MG63 (cell line): ENCODE data around the gene NEO1. TPM values are rescaled to one million over a fixed set of nuclear protein-coding genes. Genes with fewer than 3 reads are reported as not detected.

ENCODE experiments used
- DNase-seq: peaks from one replicate; pipeline ENCODE4 v3.0.0-alpha.2; 2020
- H3K27me3 ChIP-seq: fragments of 250-450 bp; sonication (Bioruptor Pico); 2 replicates; pipeline ENCODE4 v1.5.1; 2020; ENCODE audit warnings: mild to moderate bottlenecking, moderate library complexity
- H3K36me3 ChIP-seq: fragments of 250-450 bp; sonication (Bioruptor Pico); 2 replicates; pipeline ENCODE4 v1.5.1; 2020; ENCODE audit warnings: mild to moderate bottlenecking, moderate library complexity
- H3K4me3 ChIP-seq: fragments of 250-450 bp; sonication (Bioruptor Pico); 2 replicates; pipeline ENCODE4 v1.5.1; 2020; ENCODE audit warnings: mild to moderate bottlenecking, moderate library complexity
- H3K9me3 ChIP-seq: fragments of 250-450 bp; sonication (Bioruptor Pico); 2 replicates; pipeline ENCODE4 v1.5.1; 2020; ENCODE audit warnings: mild to moderate bottlenecking, moderate library complexity
- total RNA-seq: library from RNA; depleted of rRNA; stranded (reverse); fragments of >200 nt; shearing (Covaris generic); gene quantifications from 2 replicates; pipeline ENCODE4 v1.2.3, GENCODE V29; 2014; ENCODE audit warnings: low replicate concordance

NEO1 gene
- total RNA-seq, 1 experiment from 2014 or later: 2.2 TPM

GRCh38 chr15:73239564-73240215, 187.4 kb downstream of the NEO1 start:
- no peaks in the 10 kb centered on the region for H3K36me3 ChIP-seq
- no peak for DNase-seq
- no peak overlapping the region for H3K4me3 ChIP-seq
- no peaks in the 10 kb centered on the region for H3K9me3 ChIP-seq
- H3K27me3 ChIP-seq: no peaks in the 10 kb centered on the region

DNA sequence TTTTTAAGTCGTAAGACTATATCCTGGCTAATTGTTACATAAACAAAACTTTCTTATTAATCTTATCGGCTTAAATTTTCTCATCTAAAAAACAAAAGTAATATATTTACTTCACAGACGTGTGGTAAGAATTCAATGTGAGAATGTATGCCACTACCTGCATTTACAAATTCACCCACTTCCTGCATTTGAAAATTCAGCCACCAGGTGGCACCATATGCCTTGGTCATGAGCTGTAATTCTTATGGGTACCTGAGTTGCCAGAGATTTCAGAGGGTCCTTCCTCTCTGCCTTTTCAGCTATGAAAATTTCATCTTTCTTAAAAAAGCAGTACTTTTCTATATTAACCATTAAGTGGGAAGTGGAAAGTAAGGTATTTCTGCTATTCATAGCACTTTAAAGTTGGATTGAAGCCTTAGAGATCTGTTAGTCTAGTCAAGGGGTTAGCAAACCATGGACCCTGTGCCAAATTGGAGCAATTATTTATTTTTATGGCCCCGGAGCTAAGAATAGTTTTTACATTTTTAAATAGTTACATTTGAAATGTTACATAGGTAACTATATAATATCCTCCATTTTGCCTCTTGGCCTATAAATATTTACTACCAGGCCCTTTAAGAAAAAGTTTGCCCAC, 188.7 kb downstream of the NEO1 start:
- Histone ChIP-seq H3K27me3 (no peaks in the 10 kb centered on the region), H3K9me3 (no peaks in the 10 kb centered on the region), H3K36me3 (no peaks in the 10 kb centered on the region), H3K4me3 (no peak overlapping the region)
- DNase-seq: peak; percentile 43

DNA sequence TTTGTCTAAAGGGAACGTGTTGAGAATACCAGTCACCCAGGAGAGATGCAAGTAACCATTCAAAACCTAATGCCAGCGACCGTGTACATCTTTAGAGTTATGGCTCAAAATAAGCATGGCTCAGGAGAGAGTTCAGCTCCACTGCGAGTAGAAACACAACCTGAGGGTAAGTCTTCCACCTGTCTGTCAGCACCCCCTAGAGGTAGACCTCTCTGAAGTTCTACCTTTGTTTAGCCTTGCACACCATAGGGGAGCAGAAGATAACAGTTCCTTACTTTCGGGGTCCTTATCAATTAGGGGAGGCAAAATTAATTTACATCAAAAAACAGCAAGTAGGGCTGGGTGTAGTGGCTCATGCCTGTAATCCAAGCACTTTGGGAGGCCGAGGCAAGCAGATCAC, 192.1 kb downstream of the NEO1 start:
- Histone ChIP-seq H3K36me3 (no peaks in the 10 kb centered on the region), H3K27me3 (0 out of 2 replicates have a peak, but pooled peaks cover 2% of the 10 kb centered on the region), H3K9me3 (no peaks in the 10 kb centered on the region), H3K4me3 (no peak overlapping the region)
- no peak for DNase-seq

- H3K4me3 ChIP-seq: no peak overlapping the region
- H3K36me3 ChIP-seq: no peaks in the 10 kb centered on the region
Measured at GRCh38 chr15:73246439-73246838, 194.2 kb downstream of the NEO1 start.

DNA sequence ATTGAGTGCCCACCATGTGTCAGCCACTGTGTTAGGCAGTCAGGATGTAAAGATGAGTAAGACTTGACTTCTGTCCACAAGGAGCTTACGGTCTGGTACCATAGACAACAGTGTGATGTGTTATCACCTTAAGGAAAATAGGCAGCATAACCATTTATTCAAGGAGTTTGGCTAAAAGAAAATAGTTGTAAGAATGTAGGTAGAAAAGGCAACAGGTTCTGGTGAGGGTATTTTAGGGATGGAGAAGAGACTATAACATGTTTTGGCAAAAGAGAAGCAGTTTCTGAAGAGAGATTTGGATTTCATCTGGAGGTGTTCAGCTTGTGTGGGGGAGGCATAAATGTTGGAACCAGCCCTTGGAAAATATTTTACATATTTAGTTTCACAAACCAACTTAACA, 194.6 kb downstream of the NEO1 start:
- Histone ChIP-seq H3K4me3 (no peak overlapping the region), H3K36me3 (no peaks in the 10 kb centered on the region), H3K9me3 (no peaks in the 10 kb centered on the region), H3K27me3 (0 out of 2 replicates have a peak, but pooled peaks cover 2% of the 10 kb centered on the region)
- DNase-seq: no peak

More at GRCh38 chr15:73246439-73246838, 194.2 kb downstream of the NEO1 start:
- no peak for DNase-seq
- Histone ChIP-seq H3K27me3 (0 out of 2 replicates have a peak, but pooled peaks cover 2% of the 10 kb centered on the region), H3K9me3 (no peaks in the 10 kb centered on the region)

GRCh38 chr15:73247331-73247730, 195.1 kb downstream of the NEO1 start:
- Histone ChIP-seq H3K4me3 (no peak overlapping the region), H3K9me3 (no peaks in the 10 kb centered on the region), H3K27me3 (0 out of 2 replicates have a peak, but pooled peaks cover 2% of the 10 kb centered on the region), H3K36me3 (no peaks in the 10 kb centered on the region)
- no peak for DNase-seq

GRCh38 chr15:73249499-73249898, 197.2 kb downstream of the NEO1 start:
- 0 out of 2 replicates have a peak, but pooled peaks cover 2% of the 10 kb centered on the region for H3K27me3 ChIP-seq
- no peak for DNase-seq
- H3K9me3 ChIP-seq: no peaks in the 10 kb centered on the region
- no peaks in the 10 kb centered on the region for H3K36me3 ChIP-seq
- no peak overlapping the region for H3K4me3 ChIP-seq

GRCh38 chr15:73254598-73254997, 202.3 kb downstream of the NEO1 start:
- Histone ChIP-seq H3K27me3 (no peaks in the 10 kb centered on the region), H3K36me3 (no peaks in the 10 kb centered on the region), H3K9me3 (no peaks in the 10 kb centered on the region), H3K4me3 (no peak overlapping the region)
- no peak for DNase-seq

DNA sequence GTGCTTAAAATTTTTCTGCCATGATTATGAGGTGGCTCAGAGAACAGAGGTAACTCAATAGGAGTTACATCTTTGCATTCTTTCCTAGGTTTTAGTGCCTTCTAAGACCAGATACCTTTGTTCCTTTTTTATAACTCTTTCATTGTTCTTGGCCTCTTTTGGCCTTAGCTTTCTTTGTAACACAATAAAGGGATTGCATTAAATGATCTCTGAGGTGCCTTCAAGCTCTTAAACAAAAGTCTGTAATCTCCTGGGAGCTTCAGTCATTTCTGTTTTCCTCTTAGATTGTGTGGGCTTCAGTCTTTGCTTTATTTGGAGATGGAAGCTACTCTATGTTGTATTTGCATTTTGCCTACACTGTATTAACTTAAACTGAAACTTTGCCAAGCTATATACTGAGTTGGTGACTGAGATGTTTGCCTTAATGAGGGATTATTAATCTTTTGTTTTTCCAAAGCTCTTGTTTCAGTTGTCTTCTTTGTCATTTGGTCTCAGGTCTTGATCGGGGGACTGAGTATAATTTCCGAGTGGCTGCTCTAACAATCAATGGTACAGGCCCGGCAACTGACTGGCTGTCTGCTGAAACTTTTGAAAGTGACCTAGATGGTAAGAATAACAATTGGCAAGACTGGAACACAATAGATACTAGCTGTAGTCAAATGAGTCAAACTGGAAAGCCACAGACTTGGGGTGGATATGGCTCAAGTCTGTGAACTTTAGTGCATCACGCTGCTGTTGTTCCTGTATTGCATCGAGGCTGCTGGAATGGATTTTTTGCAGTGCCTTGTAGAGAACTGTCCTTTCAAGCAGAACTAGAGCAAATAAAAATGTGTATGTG, 206.2 kb downstream of the NEO1 start:
- no peak for DNase-seq
- H3K4me3 ChIP-seq: no peak overlapping the region
- no peaks in the 10 kb centered on the region for H3K9me3 ChIP-seq
- no peaks in the 10 kb centered on the region for H3K36me3 ChIP-seq
- no peaks in the 10 kb centered on the region for H3K27me3 ChIP-seq

GRCh38 chr15:73264881-73265280, 212.6 kb downstream of the NEO1 start:
- H3K27me3 ChIP-seq: no peaks in the 10 kb centered on the region
- H3K4me3 ChIP-seq: no peak overlapping the region
- no peaks in the 10 kb centered on the region for H3K9me3 ChIP-seq
- no peaks in the 10 kb centered on the region for H3K36me3 ChIP-seq
- no peak for DNase-seq

- Histone ChIP-seq H3K9me3 (no peaks in the 10 kb centered on the region), H3K4me3 (no peak overlapping the region), H3K27me3 (no peaks in the 10 kb centered on the region), H3K36me3 (no peaks in the 10 kb centered on the region)
- peak; percentile 59 for DNase-seq
Measured at GRCh38 chr15:73265536-73266153, 213.4 kb downstream of the NEO1 start.

DNA sequence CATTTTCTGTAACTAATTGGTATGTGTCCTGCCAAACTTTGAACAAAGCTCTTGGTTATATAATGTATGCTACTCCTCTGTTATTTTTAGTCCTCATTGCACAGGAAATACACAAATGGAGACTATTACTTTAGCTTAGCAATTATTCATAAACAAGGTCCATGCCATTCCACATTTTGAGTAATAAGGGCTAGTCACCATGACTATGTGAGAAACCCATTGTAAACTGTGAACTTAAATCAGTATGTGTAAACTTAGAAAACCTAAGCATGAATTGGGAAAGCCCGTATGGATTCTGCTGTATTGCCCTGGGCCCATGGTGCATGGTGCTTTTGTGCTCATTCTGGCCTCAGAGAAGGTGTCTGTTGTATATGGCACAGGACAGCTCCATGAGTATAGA, 216.2 kb downstream of the NEO1 start:
- Histone ChIP-seq H3K27me3 (no peaks in the 10 kb centered on the region), H3K36me3 (no peaks in the 10 kb centered on the region), H3K4me3 (no peak overlapping the region), H3K9me3 (no peaks in the 10 kb centered on the region)
- DNase-seq: no peak

DNA sequence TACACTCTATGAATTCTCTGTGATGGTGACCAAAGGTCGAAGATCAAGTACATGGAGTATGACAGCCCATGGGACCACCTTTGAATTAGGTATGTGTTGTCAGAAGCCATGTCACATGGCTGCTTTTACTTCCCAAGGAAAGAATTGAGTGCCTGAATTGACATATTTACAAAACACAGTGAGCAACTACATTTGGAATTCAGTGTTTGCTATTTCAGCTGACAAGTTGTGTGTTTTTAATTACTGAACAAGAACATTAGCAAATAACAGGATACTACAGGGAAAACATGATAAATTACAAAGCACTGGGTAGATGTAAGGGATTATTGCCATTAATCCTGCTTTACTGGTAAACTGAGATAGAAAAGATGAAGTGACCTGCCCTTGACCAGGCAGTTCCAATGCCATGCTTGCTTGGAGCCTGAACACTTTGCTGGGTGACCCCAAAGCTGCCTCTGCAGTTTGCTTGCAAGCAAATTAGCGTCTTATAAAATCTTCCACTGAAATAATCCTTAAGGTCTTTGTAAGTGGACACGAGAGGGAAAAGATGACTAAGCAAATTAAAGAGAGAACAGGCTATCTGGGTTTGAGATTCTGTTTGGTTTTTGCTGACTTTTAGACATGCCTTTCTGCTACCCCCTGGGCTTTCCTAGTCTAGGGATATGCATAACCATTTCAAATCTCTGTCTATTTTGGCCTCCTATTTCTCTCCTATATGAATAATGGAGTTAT, 218.3 kb downstream of the NEO1 start:
- DNase-seq: no peak
- Histone ChIP-seq H3K9me3 (no peaks in the 10 kb centered on the region), H3K36me3 (no peaks in the 10 kb centered on the region), H3K4me3 (no peak overlapping the region), H3K27me3 (no peaks in the 10 kb centered on the region)

- H3K9me3 ChIP-seq: no peaks in the 10 kb centered on the region
- peak; percentile 39 for DNase-seq
- H3K27me3 ChIP-seq: no peaks in the 10 kb centered on the region
- H3K36me3 ChIP-seq: no peaks in the 10 kb centered on the region
- H3K4me3 ChIP-seq: no peak overlapping the region
Measured at GRCh38 chr15:73273181-73274002, 221.1 kb downstream of the NEO1 start.

GRCh38 chr15:73275862-73276261, 223.6 kb downstream of the NEO1 start:
- no peaks in the 10 kb centered on the region for H3K9me3 ChIP-seq
- H3K4me3 ChIP-seq: no peak overlapping the region
- no peaks in the 10 kb centered on the region for H3K36me3 ChIP-seq
- H3K27me3 ChIP-seq: no peaks in the 10 kb centered on the region
- no peak for DNase-seq
